ENCODE measurements around the gene E4F1.

Gene E4F1
- total RNA-seq = 98.6 to 109 (median 107) reads per million in 4 experiments

- DNase-seq = peak; percentile 97
Observed at GRCh38 chr16:2223221-2223941, at the start of gene E4F1. Gene E4F1, plus strand, starts transcription at chr16:2223591. Its CDS starts 23 bp downstream, at chr16:2223614.

- DNase-seq = no peak
Observed at GRCh38 chr16:2173916-2174315, 49.5 kb upstream of the E4F1 start.

- DNase-seq = no peak
Observed at GRCh38 chr16:2174396-2175131, 48.8 kb upstream of the E4F1 start.

GRCh38 chr16:2175454-2175853 lies 47.9 kb upstream of the E4F1 start:
- DNase-seq = no peak

- no peak for DNase-seq
Observed at GRCh38 chr16:2176047-2176446, 47.3 kb upstream of the E4F1 start.

- DNase-seq = no peak
Observed at GRCh38 chr16:2177101-2177500, 46.3 kb upstream of the E4F1 start.

GRCh38 chr16:2177561-2177960 lies 45.8 kb upstream of the E4F1 start:
- no peak for DNase-seq

GRCh38 chr16:2178321-2179106 lies 44.9 kb upstream of the E4F1 start:
- DNase-seq = peak; percentile 12

GRCh38 chr16:2179107-2179501 lies 44.3 kb upstream of the E4F1 start:
- DNase-seq = no peak

- no peak for DNase-seq
Observed at GRCh38 chr16:2179576-2179975, 43.8 kb upstream of the E4F1 start.

- DNase-seq = no peak
Observed at GRCh38 chr16:2180461-2180860, 42.9 kb upstream of the E4F1 start.

GRCh38 chr16:2180962-2181923 lies 42.1 kb upstream of the E4F1 start:
- DNase-seq = no peak

- no peak for DNase-seq
Observed at GRCh38 chr16:2181952-2182351, 41.4 kb upstream of the E4F1 start.

GRCh38 chr16:2183671-2184070 lies 39.7 kb upstream of the E4F1 start:
- no peak for DNase-seq

GRCh38 chr16:2184346-2184745 lies 39.0 kb upstream of the E4F1 start:
- no peak for DNase-seq

- DNase-seq = no peak
Observed at GRCh38 chr16:2184962-2185361, 38.4 kb upstream of the E4F1 start.

GRCh38 chr16:2186064-2186463 lies 37.3 kb upstream of the E4F1 start:
- no peak for DNase-seq

- no peak for DNase-seq
Observed at GRCh38 chr16:2186505-2186904, 36.9 kb upstream of the E4F1 start.

GRCh38 chr16:2187212-2187611 lies 36.2 kb upstream of the E4F1 start:
- no peak for DNase-seq

GRCh38 chr16:2188395-2188794 lies 35.0 kb upstream of the E4F1 start:
- DNase-seq = no peak

GRCh38 chr16:2189252-2189893 lies 34.0 kb upstream of the E4F1 start:
- DNase-seq = no peak

Data from effector CD8-positive, alpha-beta T cell (primary cell).